ENCODE results near the gene RGS6. TPM values are rescaled to one million over a fixed set of nuclear protein-coding genes. Genes with fewer than 3 reads are reported as not detected.
A peak's percentile ranks its signal among the peaks of the same experiment; 100 is the strongest.

RGS6 gene
- total and polyA plus RNA-seq, 7 donors, result 0.79 to 8.0 (median 1.6) TPM; not detected in 2

- 65 to 70% methylated on average over 11 of the region's 11 CpGs for WGBS, 2 donors
These were observed 584.9 kb downstream of the RGS6 start for GRCh38 chr14:72516936-72517700.

GRCh38 chr14:72517736-72518135 lies 585.5 kb downstream of the RGS6 start:
- DNase-seq, result no peak
- no peak for TF ChIP-seq CTCF (IDR thresholded peaks at IDR 0.05)
- no peak for TF ChIP-seq POLR2A (IDR thresholded peaks at IDR 0.05)
- TF ChIP-seq POLR2AphosphoS5 (IDR thresholded peaks at IDR 0.05), result no peak
- TF ChIP-seq EP300 (IDR thresholded peaks at IDR 0.05), result no peak
- intact Hi-C loops (cut with DNase I), result loop anchor here (1.0 to 2.0 kb wide), 2 partner anchors 388 to 431 kb away; no protein-coding TSS in a partner anchor

More at GRCh38 chr14:72516936-72517700, 584.9 kb downstream of the RGS6 start:
- intact Hi-C loops (cut with DNase I), result loop anchor here (1.0 to 2.0 kb wide), 2 partner anchors 388 to 432 kb away; no protein-coding TSS in a partner anchor
- Histone ChIP-seq H3K36me3 (no peaks in the 10 kb centered on the region), H3K9me3 (no peaks in the 10 kb centered on the region), H3K4me1 (peaks cover 0 to 3% (median 0%) of the 10 kb centered on the region in 4 donors), H3K4me3 (no peak overlapping the region), H3K27ac (no peak overlapping the region), H3K27me3 (no peaks in the 10 kb centered on the region)
- TF ChIP-seq CTCF (IDR thresholded peaks at IDR 0.05) (peak; percentile 71 to 92 (median 82)), POLR2AphosphoS5 (IDR thresholded peaks at IDR 0.05) (no peak), EP300 (IDR thresholded peaks at IDR 0.05) (no peak)
- no peak for DNase-seq

GRCh38 chr14:72518809-72519377 lies 586.7 kb downstream of the RGS6 start:
- DNase-seq, result no peak
- peaks cover 0 to 3% (median 0%) of the 10 kb centered on the region in 4 donors for H3K4me1 ChIP-seq
- H3K9me3 ChIP-seq, result no peaks in the 10 kb centered on the region
- H3K27ac ChIP-seq, result no peak overlapping the region
- no peaks in the 10 kb centered on the region for H3K27me3 ChIP-seq
- H3K4me3 ChIP-seq, result no peak overlapping the region
- TF ChIP-seq EP300 (IDR thresholded peaks at IDR 0.05), result no peak
- TF ChIP-seq CTCF (IDR thresholded peaks at IDR 0.05), result no peak
- TF ChIP-seq POLR2A (IDR thresholded peaks at IDR 0.05), result no peak
- TF ChIP-seq POLR2AphosphoS5 (IDR thresholded peaks at IDR 0.05), result no peak
- intact Hi-C loops (cut with DNase I), result no loop called here
- no peaks in the 10 kb centered on the region for H3K36me3 ChIP-seq
- 48 to 74% methylated on average over 4 of the region's 4 CpGs for WGBS, 2 donors

More at GRCh38 chr14:72517736-72518135, 585.5 kb downstream of the RGS6 start:
- no peaks in the 10 kb centered on the region for H3K9me3 ChIP-seq
- H3K4me1 ChIP-seq, result peaks cover 0 to 3% (median 0%) of the 10 kb centered on the region in 4 donors
- 89 to 90% methylated on average over 2 of the region's 2 CpGs for WGBS, 2 donors
- H3K27ac ChIP-seq, result no peak overlapping the region
- H3K27me3 ChIP-seq, result no peaks in the 10 kb centered on the region
- no peaks in the 10 kb centered on the region for H3K36me3 ChIP-seq
- H3K4me3 ChIP-seq, result no peak overlapping the region

- H3K27me3 ChIP-seq, result no peaks in the 10 kb centered on the region
- no peak overlapping the region for H3K4me3 ChIP-seq
- H3K4me1 ChIP-seq, result peaks cover 0 to 3% (median 0%) of the 10 kb centered on the region in 4 donors
- H3K27ac ChIP-seq, result no peak overlapping the region
- WGBS, 2 donors, result 54 to 82% methylated on average over 4 of the region's 4 CpGs
- no peak for DNase-seq
- H3K9me3 ChIP-seq, result no peaks in the 10 kb centered on the region
- intact Hi-C loops (cut with DNase I), result no loop called here
- TF ChIP-seq POLR2AphosphoS5 (IDR thresholded peaks at IDR 0.05) (no peak), POLR2A (IDR thresholded peaks at IDR 0.05) (no peak), EP300 (IDR thresholded peaks at IDR 0.05) (no peak), CTCF (IDR thresholded peaks at IDR 0.05) (no peak)
- H3K36me3 ChIP-seq, result no peaks in the 10 kb centered on the region
These were observed 587.3 kb downstream of the RGS6 start for GRCh38 chr14:72519543-72519942.
